Natural killer cell treated with Interleukin-12 subunit alpha and Interleukin-12 subunit beta and Interleukin-15 and Interleukin-18, amount 100 ng/mL, for 72 hours (primary cell): Measurements from ENCODE around the gene TMIE. TPM values are rescaled to one million over a fixed set of nuclear protein-coding genes. Genes with fewer than 3 reads are reported as not detected.

Experiments
- ATAC-seq, 2 donors: fragments of 150-1000 bp; cut with Tn5 transposase in 1 of 2; sonication (Bioruptor Pico), chemical (Tn5 transposase) in 1 of 2; 2 replicates each; pipeline ENCODE4 v1.10.0; 2021
- DNase-seq: peaks from one replicate; pipeline ENCODE4 v3.0.0; 2022; ENCODE audit warnings: low spot score
- H3K27ac Mint-ChIP-seq, 2 donors: 1 replicate in 1 of 2; 2 replicates in 1 of 2; pipeline ENCODE4 v1.8.0; 2022; ENCODE audit warnings: mixed read lengths in 2 of 2, mild to moderate bottlenecking in 1 of 2, moderate library complexity in 1 of 2
- H3K27me3 Mint-ChIP-seq, 2 donors: 1 replicate in 1 of 2; 2 replicates in 1 of 2; pipeline ENCODE4 v1.8.0; 2022; ENCODE audit warnings: mixed read lengths in 2 of 2
- H3K36me3 Mint-ChIP-seq: one replicate; pipeline ENCODE4 v1.8.0; 2022; ENCODE audit warnings: mixed read lengths
- H3K4me1 Mint-ChIP-seq, 2 donors: 1 replicate in 1 of 2; 2 replicates in 1 of 2; pipeline ENCODE4 v1.8.0; 2022; ENCODE audit warnings: low read depth in 2 of 2, mixed read lengths in 2 of 2, mild to moderate bottlenecking in 1 of 2
- H3K4me3 Mint-ChIP-seq: one replicate; pipeline ENCODE4 v1.8.0; 2022; ENCODE audit warnings: mixed read lengths
- H3K9me3 Mint-ChIP-seq: 2 replicates; pipeline ENCODE4 v1.8.0; 2022; ENCODE audit warnings: mixed read lengths
- total RNA-seq, 2 donors: library from RNA; stranded (reverse); gene quantifications; one replicate each; pipeline ENCODE4 v1.2.3, GENCODE V29; 2022

TMIE gene, protein sequence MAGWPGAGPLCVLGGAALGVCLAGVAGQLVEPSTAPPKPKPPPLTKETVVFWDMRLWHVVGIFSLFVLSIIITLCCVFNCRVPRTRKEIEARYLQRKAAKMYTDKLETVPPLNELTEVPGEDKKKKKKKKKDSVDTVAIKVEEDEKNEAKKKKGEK
- not detected for total RNA-seq

DNA sequence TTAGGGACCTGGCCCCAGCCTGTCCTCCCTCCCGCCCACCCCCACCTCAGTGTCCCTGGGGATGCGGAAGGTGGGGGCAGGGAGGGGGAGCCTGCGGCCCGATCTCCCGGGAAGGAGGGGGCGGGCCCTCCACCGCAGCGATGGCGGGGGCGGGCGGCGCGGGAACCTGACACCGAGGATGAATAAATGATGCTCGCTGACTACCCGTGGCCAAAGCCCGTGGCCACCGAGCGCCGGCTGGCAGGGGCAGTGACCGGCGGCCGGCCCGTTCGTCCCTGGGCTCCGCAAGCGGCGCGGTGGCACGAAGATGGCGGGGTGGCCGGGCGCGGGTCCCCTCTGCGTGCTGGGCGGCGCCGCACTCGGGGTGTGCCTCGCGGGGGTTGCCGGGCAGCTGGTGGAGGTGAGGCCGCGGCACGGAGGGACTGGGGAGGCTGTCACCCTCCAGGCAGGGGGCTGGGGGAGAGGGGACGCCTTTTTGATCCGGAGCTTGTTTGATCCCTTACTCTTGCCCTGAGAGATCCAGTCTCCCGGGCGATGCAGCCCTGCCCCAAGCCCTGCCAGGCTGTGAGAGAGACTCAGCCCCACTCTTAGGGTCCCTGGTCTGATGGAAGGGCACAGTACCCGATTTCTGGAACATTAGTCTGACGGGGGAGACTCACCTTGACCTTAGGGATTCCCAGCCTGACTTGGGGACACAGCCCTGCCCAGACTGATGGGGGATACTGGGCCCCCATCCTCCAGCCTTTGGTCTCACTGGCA is at the start of gene TMIE:
TSS of gene TMIE (plus strand) at position 212 of the 759 bp plus-strand sequence. CDS start at position 308, 96 bp downstream.
- H3K4me3 Mint-ChIP-seq: no peak within 1 kb of the TSS

DNA sequence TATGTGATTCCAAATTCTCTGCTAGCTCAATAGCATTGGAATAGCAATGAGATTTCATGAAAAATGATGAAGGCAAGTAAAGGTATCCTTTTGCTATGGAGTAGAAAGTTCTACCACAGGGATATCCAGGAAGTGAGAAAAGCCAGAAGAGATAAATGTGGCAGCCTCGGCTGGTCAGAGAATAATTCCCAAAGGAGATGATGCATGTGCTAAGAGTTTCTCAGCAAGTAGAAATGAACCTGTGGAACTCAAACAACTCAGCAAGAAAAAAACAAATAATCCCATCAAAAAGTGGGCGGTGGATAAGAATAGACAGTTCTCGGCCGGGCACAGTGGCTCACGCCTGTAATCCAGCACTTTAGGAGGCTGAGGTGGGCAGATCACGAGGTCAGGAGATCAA is 45.9 kb upstream of the TMIE start:
- Mint-ChIP-seq H3K27me3 (peaks cover 28 to 34% of the 10 kb centered on the region in 2 donors), H3K27ac (no peak overlapping the region), H3K9me3 (no peaks in the 10 kb centered on the region), H3K4me1 (no peaks in the 10 kb centered on the region), H3K4me3 (no peak overlapping the region), H3K36me3 (no peaks in the 10 kb centered on the region)
- DNase-seq (no peak), ATAC-seq (no peak)

More for the DNA sequence above, at the start of gene TMIE:
- no peak for ATAC-seq
- no peaks in the 10 kb centered on the region for H3K36me3 Mint-ChIP-seq
- no peak within 1 kb of the TSS for H3K27ac Mint-ChIP-seq
- DNase-seq: no peak
- H3K9me3 Mint-ChIP-seq: no peaks in the 10 kb centered on the region
- H3K4me1 Mint-ChIP-seq: no peaks in the 10 kb centered on the region
- H3K27me3 Mint-ChIP-seq: peaks cover 9 to 10% of the 10 kb centered on the region in 2 donors

DNA sequence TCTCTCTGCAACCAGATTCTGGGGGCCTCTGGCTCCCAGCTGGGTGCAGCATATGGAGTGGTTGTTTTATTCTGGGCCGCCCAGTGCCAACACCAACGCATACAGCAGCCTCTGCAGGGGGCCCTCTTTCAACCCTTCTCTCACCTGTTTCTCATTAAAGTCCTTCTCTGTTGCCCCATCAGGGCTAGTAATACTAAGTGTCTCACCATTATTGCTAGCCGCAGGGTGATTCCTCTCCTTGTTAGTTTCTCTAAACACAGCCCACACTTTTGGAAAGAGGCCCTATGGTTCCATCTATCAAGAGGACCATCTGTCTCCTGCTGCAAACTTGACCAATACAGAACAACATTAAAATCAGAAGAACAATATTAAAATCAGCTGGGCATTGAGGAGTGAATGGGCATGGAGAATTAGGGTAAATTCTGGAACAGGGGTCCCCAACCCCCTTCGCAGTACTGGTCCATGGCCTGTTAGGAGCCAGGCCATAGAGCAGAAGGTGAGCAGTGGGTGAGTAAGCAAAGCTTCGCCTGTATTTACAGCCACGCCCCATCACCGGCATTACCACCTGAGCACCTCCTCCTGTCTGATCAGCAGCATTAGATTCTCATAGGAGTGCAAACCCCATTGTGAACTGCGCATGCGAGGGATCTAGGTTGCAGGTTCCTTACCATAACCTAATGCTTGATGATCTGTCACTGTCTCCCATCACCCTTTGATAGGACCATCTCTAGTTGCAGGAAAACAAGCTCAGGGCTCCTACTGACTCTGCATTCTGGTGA is 44.2 kb upstream of the TMIE start:
- ATAC-seq (no peak), DNase-seq (no peak)
- no peaks in the 10 kb centered on the region for H3K4me1 Mint-ChIP-seq
- H3K27me3 Mint-ChIP-seq: peaks cover 17 to 21% of the 10 kb centered on the region in 2 donors
- no peak overlapping the region for H3K27ac Mint-ChIP-seq
- H3K36me3 Mint-ChIP-seq: no peaks in the 10 kb centered on the region
- H3K4me3 Mint-ChIP-seq: no peak overlapping the region
- no peaks in the 10 kb centered on the region for H3K9me3 Mint-ChIP-seq

GRCh38 chr3:46659285-46659684 is 41.9 kb upstream of the TMIE start:
- no peaks in the 10 kb centered on the region for H3K4me1 Mint-ChIP-seq
- peaks cover 11 to 12% of the 10 kb centered on the region in 2 donors for H3K27me3 Mint-ChIP-seq
- no peak overlapping the region for H3K4me3 Mint-ChIP-seq
- no peaks in the 10 kb centered on the region for H3K36me3 Mint-ChIP-seq
- H3K27ac Mint-ChIP-seq: no peak overlapping the region
- DNase-seq: no peak
- ATAC-seq: no peak
- H3K9me3 Mint-ChIP-seq: no peaks in the 10 kb centered on the region

DNA sequence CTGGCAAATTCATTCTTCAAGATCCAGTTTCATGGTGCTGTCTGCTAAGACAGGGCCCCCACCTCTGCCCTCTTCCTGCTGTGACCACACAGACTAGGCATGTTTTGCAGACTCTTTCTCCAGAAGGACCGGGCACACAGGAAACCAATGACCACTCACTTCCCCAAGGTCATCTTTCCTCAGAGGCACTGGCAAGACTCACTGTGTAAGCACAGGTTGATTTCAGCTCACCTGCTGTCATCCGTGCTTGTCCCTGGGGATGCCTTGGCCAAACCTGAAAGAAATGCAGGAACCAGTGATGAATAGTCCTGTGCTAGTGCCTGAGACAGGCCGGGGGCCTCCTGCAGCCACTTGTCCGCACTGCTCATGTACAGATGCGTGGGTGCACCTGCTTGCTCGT is 41.2 kb upstream of the TMIE start:
- Mint-ChIP-seq H3K4me3 (no peak overlapping the region), H3K36me3 (no peaks in the 10 kb centered on the region), H3K27ac (no peak overlapping the region), H3K4me1 (no peaks in the 10 kb centered on the region), H3K9me3 (no peaks in the 10 kb centered on the region), H3K27me3 (peaks cover 5 to 8% of the 10 kb centered on the region in 2 donors)
- ATAC-seq (no peak), DNase-seq (no peak)

GRCh38 chr3:46660543-46661523 is 40.4 kb upstream of the TMIE start:
- DNase-seq: no peak
- Mint-ChIP-seq H3K9me3 (no peaks in the 10 kb centered on the region), H3K4me1 (no peaks in the 10 kb centered on the region), H3K27ac (no peak overlapping the region), H3K27me3 (peaks cover 0 to 2% of the 10 kb centered on the region in 2 donors), H3K4me3 (no peak overlapping the region), H3K36me3 (no peaks in the 10 kb centered on the region)
- no peak for ATAC-seq

GRCh38 chr3:46661776-46662766 is 39.1 kb upstream of the TMIE start:
- H3K36me3 Mint-ChIP-seq: no peaks in the 10 kb centered on the region
- no peaks in the 10 kb centered on the region for H3K27me3 Mint-ChIP-seq
- no peak overlapping the region for H3K27ac Mint-ChIP-seq
- ATAC-seq (no peak), DNase-seq (no peak)
- no peaks in the 10 kb centered on the region for H3K9me3 Mint-ChIP-seq
- no peaks in the 10 kb centered on the region for H3K4me1 Mint-ChIP-seq
- H3K4me3 Mint-ChIP-seq: no peak overlapping the region

DNA sequence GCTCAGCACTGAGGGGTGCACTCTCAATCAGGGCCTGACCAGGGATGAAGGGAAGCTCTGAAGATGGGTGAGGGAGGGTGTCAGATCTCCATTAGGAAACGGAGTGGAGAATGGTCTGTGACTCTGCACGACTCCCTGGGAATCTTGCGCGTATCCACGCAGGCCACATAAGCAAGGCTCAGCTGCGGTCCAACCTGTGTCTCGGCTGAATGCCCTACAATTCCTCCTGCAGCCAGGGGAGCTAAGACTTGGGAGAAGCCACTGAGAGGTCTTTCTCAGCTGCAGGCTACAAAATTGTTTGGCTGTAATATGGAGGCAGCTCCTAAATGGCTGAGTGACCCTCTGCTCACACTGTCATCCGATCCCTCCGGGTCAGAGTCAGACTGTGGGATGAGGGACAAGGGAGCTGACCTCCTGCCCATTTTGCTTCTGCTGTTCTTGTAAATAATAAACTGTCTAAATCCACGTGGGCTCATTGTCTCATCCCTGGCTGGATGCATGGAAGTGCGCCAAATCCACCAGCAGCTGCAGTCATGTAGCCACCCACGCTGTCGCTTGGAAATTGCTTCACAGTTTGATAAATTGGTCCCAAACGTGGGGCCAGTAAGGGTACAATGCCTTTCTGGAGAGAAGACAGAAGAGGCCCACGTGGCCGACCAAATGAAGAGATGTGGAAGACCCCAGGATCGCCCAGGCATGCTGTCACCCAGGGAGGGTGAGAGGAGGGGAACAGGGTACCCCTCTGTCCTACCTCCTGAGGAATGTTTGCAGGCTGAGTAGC is 38.2 kb upstream of the TMIE start:
- Mint-ChIP-seq H3K9me3 (no peaks in the 10 kb centered on the region), H3K36me3 (no peaks in the 10 kb centered on the region), H3K27me3 (no peaks in the 10 kb centered on the region), H3K4me3 (no peak overlapping the region), H3K27ac (no peak overlapping the region), H3K4me1 (no peaks in the 10 kb centered on the region)
- ATAC-seq (no peak), DNase-seq (no peak)

DNA sequence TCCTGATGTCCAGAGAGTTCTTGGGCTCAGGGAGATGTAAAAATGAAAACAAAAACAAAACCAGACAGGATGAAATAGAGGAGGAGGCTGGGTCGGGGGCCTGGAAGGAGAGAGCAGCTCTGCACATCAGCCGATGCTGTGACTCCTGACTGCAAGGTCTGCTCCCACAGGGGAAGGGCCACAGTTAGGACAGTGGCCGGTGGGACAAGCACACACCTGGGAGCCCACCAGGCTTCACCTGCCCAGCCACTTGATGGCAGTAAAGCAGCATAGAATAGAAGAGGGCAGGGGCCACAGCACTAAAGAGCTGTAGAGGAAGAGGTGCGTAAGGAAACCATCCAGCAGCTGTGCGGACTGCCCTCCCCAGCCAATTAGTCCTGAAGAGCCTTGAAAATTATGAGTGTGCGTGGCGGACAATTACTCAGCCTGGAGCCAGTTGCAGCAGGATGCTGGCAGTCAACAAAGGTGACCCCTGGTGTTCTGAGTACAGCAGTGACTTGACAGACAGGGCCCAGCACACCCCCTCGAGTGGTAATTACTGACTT is 37.5 kb upstream of the TMIE start:
- no peak for DNase-seq
- H3K36me3 Mint-ChIP-seq: no peaks in the 10 kb centered on the region
- H3K27me3 Mint-ChIP-seq: no peaks in the 10 kb centered on the region
- no peak for ATAC-seq
- H3K4me1 Mint-ChIP-seq: no peaks in the 10 kb centered on the region
- H3K27ac Mint-ChIP-seq: no peak overlapping the region
- no peak overlapping the region for H3K4me3 Mint-ChIP-seq
- no peaks in the 10 kb centered on the region for H3K9me3 Mint-ChIP-seq

DNA sequence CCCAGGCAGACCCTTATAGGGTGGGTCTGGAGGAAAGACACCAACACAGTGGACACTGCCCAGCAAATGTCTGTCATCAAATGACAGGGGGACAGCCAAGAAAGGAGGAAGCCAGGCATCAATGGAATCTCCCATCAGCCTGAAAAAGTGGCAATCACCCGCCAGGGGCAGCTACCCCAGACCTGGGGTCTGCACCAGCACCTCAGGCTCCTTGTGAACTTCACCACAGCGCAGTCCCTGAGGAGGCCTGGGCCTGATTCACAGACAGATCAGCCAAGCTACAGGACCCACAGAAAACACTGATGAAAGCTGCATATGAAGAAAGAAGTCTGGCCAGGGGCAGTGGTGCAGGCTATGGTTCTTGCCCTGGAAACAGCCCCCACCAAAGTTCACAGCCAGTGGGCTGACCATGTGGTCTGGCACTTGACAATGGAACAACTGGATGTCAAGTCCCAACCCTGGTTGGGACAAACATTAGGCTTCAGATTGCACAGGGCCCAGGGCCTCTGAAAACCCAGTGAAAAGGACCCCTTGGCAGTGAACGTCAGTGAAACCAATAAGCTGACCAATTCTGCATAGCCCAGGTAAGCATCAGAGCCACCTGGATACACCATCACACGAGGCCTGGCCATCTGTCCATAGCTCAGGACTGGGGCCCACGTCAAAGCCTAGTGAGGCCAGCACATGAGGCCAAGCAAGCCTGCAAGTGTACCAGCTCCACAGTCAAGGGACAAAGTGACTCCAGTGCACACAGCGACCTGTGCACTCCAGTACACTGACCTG is 36.8 kb upstream of the TMIE start:
- Mint-ChIP-seq H3K4me1 (no peaks in the 10 kb centered on the region), H3K36me3 (no peaks in the 10 kb centered on the region), H3K27me3 (no peaks in the 10 kb centered on the region), H3K4me3 (no peak overlapping the region), H3K9me3 (no peaks in the 10 kb centered on the region), H3K27ac (no peak overlapping the region)
- no peak for DNase-seq
- no peak for ATAC-seq
